ENCODE measurements around the gene DLGAP1. TPM values are rescaled to one million over a fixed set of nuclear protein-coding genes. Genes with fewer than 3 reads are reported as not detected.

Gene DLGAP1
- total and polyA plus RNA-seq, 2 of the 13 experiments (the other 11 are each of a cell fraction or from before 2014, with no cell fraction given) = 0.01 TPM; not detected in 1

DNA sequence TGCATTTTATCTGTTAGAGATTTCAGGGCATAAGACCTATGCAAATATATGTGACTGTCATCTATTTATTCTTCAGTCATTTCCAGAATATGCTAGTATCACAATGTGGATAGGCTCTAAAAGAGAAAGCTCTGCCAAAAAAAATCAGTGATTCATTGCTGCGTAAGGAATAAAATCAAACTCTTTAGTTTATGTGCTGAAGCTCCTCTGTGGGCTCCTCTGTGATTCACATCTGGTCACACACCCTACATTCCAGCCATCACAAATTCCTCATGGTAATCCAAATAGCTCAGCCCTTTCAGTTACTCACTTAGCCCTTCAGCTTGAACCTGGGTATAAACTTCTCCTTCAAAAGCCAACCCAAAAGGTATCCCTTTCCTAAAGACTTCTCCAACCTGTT lies 21.4 kb downstream of the DLGAP1 start:
- Histone ChIP-seq H2AFZ (ENCODE audit: low read length) (no peak overlapping the region), H4K20me1 (ENCODE audit: insufficient read depth, low read length) (no peaks in the 10 kb centered on the region), H3K4me3 (replicated peaks in 1 of 3; ENCODE audit: insufficient read depth in 1 of 3, low read depth in 2 of 3, low read length in 3 of 3) (no peak overlapping the region), H3K9me3 (ENCODE audit: low read length) (no peaks in the 10 kb centered on the region), H3K4me2 (ENCODE audit: low read depth, low read length) (no peak overlapping the region), H3K4me1 (ENCODE audit: insufficient read depth, low read length) (no peaks in the 10 kb centered on the region), H3K27ac (ENCODE audit: extremely low read length, insufficient read depth, low read length) (no peak overlapping the region), H3K79me2 (ENCODE audit: insufficient read depth, low read length) (no peaks in the 10 kb centered on the region), H3K36me3 (replicated peaks in 1 of 2; ENCODE audit: control insufficient read depth in 1 of 2, insufficient read depth in 2 of 2, low read length in 2 of 2) (no peaks in the 10 kb centered on the region), H3K9ac (ENCODE audit: insufficient read depth, low read depth, low read length) (no peak overlapping the region), H3K27me3 (ENCODE audit: control insufficient read depth in 1 of 2, insufficient read depth in 2 of 2, low read length in 2 of 2) (no peaks in the 10 kb centered on the region)
- ChIA-PET CTCF (ENCODE audit: low intra/inter-chr PET ratio, low total read pairs) (no interaction called here), POLR2A (no interaction called here)
- WGBS (ENCODE audit: low lambda C conversion rate) = 7% methylated on average over 1 of the region's 1 CpG
- DNase-seq (ENCODE audit: low spot score) (no peak), FAIRE-seq (no peak), ATAC-seq (no peak)
- intact Hi-C loops (cut with micrococcal nuclease; ENCODE audit: unreplicated experiment) (no loop called here), in situ Hi-C loops (cut with HindIII; ENCODE audit: extremely low pct_ligation_motif_present, low pct_unique_long_range_greater_than_20kb) (no loop called here)
- no TSS peak for BruUV-seq (replicated peaks)
- TF ChIP-seq, protein P1, sequence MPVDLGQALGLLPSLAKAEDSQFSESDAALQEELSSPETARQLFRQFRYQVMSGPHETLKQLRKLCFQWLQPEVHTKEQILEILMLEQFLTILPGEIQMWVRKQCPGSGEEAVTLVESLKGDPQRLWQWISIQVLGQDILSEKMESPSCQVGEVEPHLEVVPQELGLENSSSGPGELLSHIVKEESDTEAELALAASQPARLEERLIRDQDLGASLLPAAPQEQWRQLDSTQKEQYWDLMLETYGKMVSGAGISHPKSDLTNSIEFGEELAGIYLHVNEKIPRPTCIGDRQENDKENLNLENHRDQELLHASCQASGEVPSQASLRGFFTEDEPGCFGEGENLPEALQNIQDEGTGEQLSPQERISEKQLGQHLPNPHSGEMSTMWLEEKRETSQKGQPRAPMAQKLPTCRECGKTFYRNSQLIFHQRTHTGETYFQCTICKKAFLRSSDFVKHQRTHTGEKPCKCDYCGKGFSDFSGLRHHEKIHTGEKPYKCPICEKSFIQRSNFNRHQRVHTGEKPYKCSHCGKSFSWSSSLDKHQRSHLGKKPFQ (CRISPR knock-in tag; IDR thresholded peaks at IDR 0.05; ENCODE audit: insufficient replicate concordance) = no peak
- no peak for TF ChIP-seq RBM39 (IDR thresholded peaks at IDR 0.05; ENCODE audit: low read depth, low read length, poor library complexity, severe bottlenecking)
- TF ChIP-seq POGZ (CRISPR knock-in tag; IDR thresholded peaks at IDR 0.05) = no peak
- no peak for TF ChIP-seq HNRNPUL1 (IDR thresholded peaks at IDR 0.05; ENCODE audit: low read depth, low read length)
- no peak for TF ChIP-seq YY1 (IDR thresholded peaks at IDR 0.05; ENCODE audit: insufficient read depth, insufficient replicate concordance, low read depth, low read length)
- TF ChIP-seq MEIS1 (CRISPR knock-in tag; IDR thresholded peaks at IDR 0.05; ENCODE audit: borderline replicate concordance) = no peak
- no peak for TF ChIP-seq RARG (CRISPR knock-in tag; IDR thresholded peaks at IDR 0.05; ENCODE audit: low read depth)
- TF ChIP-seq ZNF234 (CRISPR knock-in tag; conservative IDR thresholded peaks at IDR 0.05) = no peak
- no peak for TF ChIP-seq ARHGAP35 (CRISPR knock-in tag; IDR thresholded peaks at IDR 0.05; ENCODE audit: borderline replicate concordance)
- TF ChIP-seq ZSCAN12 (CRISPR knock-in tag; IDR thresholded peaks at IDR 0.05) = no peak
- no peak for TF ChIP-seq PHF21A (CRISPR knock-in tag; IDR thresholded peaks at IDR 0.05)

Data from HepG2 (cell line).